MM.1S (cell line): Measurements from ENCODE around the gene RBM17.

Experiments
- DNase-seq: peaks from one replicate; pipeline ENCODE4 v3.0.0-alpha.2; 2015
- H2AFZ ChIP-seq: fragments of 300-600 bp; sonication (generic); 2 replicates; pipeline ENCODE4 v1.6.0; 2016; ENCODE audit warnings: antibody characterized with exemption, low read length
- H3F3A ChIP-seq: fragments of 300-600 bp; sonication (generic); 2 replicates; pipeline ENCODE4 v1.6.1; 2016; ENCODE audit warnings: mild to moderate bottlenecking, antibody characterized with exemption, low read length, moderate library complexity, mixed read lengths; ENCODE audit not compliant: insufficient read depth
- H3K27ac ChIP-seq: fragments of 300-600 bp; sonication (generic); 2 replicates; pipeline ENCODE4 v1.5.1; 2016; ENCODE audit warnings: mild to moderate bottlenecking, low read length
- H3K27me3 ChIP-seq: fragments of 300-600 bp; sonication (generic); replicated peaks from 2 replicates; pipeline ENCODE4 v1.6.0; 2016; ENCODE audit warnings: low read length; ENCODE audit not compliant: insufficient read depth
- H3K36me3 ChIP-seq: fragments of 300-600 bp; sonication (generic); replicated peaks from 2 replicates; pipeline ENCODE4 v1.6.1; 2016; ENCODE audit warnings: mild to moderate bottlenecking, low read length, mixed read lengths; ENCODE audit not compliant: insufficient read depth
- H3K4me1 ChIP-seq: fragments of 300-600 bp; sonication (generic); 2 replicates; pipeline ENCODE4 v1.6.1; 2016; ENCODE audit warnings: low read length, mixed read lengths
- H3K4me2 ChIP-seq: fragments of 300-600 bp; sonication (generic); 2 replicates; pipeline ENCODE4 v1.6.0; 2016; ENCODE audit warnings: low read depth, low read length
- H3K4me3 ChIP-seq: fragments of 300-600 bp; sonication (generic); 2 replicates; pipeline ENCODE4 v1.5.1; 2016; ENCODE audit warnings: low read length, mixed read lengths
- H3K79me2 ChIP-seq: fragments of 300-600 bp; sonication (generic); 2 replicates; pipeline ENCODE4 v1.6.1; 2016; ENCODE audit warnings: mixed run types, low read length, mixed read lengths
- H3K9ac ChIP-seq: fragments of 300-600 bp; sonication (generic); 2 replicates; pipeline ENCODE4 v1.6.1; 2016; ENCODE audit warnings: low read length, mixed read lengths
- H3K9me2 ChIP-seq: fragments of 300-600 bp; sonication (generic); replicated peaks from 2 replicates; pipeline ENCODE4 v1.6.1; 2016; ENCODE audit warnings: mild to moderate bottlenecking, low read length, mixed read lengths; ENCODE audit not compliant: insufficient read depth
- H3K9me3 ChIP-seq: fragments of 300-600 bp; sonication (generic); replicated peaks from 2 replicates; pipeline ENCODE4 v1.6.1; 2016; ENCODE audit warnings: mild to moderate bottlenecking, low read length, mixed read lengths; ENCODE audit not compliant: insufficient read depth
- H4K20me1 ChIP-seq: fragments of 300-600 bp; sonication (generic); 2 replicates; pipeline ENCODE4 v1.6.1; 2016; ENCODE audit warnings: mild to moderate bottlenecking, low read length, moderate library complexity, mixed read lengths; ENCODE audit not compliant: insufficient read depth
- CTCF ChIP-seq: fragments of 300-600 bp; sonication (generic); IDR thresholded peaks from 2 replicates; pipeline ENCODE4 v1.5.1; 2016; ENCODE audit warnings: antibody characterized with exemption, low read length, mixed read lengths
- EZH2 ChIP-seq: fragments of 300-600 bp; sonication (generic); optimal IDR thresholded peaks from 2 replicates; pipeline ENCODE3; 2017; ENCODE audit warnings: low read depth, mild to moderate bottlenecking, antibody characterized with exemption, low read length, mixed read lengths
- EZH2phosphoT487 ChIP-seq: fragments of 300-600 bp; sonication (generic); IDR thresholded peaks from 2 replicates; pipeline ENCODE4 v1.6.1; 2018; ENCODE audit warnings: antibody characterized with exemption, low read length

RBM17 gene

DNA sequence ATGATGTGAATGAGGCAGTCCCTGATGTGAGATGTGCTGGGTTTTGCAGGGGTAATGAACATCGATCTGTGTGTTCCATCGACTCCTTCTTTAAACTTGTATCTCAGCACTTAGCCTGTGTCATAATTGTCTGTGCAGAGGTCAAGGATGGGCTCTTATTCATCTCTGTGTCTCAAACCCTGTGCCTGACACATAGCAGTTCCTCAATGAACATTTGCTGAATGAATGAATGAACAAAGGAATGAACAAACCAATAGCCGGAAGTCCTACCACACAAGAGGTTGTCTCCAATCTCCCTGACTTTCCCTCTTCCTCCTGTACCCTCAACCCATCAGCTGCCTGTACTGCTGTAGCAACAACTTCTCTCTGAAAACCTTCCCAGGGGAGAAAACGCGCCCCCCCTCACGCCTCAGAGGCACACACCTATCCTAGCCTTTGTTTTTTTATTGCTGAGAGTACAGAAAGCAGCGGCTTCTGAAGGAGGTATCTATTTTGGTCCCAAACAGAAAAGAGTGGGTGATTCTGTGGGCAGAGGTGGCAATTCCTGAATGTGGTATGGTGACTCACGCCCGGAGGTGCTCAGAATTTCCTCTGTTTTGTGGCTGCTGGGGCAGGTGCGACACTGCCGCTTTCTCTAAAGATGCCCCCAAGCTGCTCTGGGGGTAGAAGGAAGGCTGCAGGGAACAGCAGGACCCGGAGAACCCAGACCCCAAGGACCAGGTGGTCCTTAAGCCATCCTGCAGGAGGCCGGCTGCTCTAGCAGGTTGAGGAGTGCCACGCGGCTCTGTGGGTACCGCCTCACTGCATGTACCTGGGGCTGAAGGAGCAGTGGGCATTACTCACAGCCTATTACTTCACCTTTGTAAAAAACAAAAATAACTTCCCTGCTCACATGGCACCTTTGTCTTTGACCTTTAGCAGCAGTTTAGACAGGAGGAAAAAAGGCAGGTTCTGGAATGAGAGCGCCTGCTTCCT lies 36.3 kb upstream of the RBM17 start:
- Histone ChIP-seq H3K9ac (no peak overlapping the region), H3K4me3 (peak overlapping the region; percentile 17), H4K20me1 (no peaks in the 10 kb centered on the region), H3K27me3 (peaks cover 73% of the 10 kb centered on the region), H2AFZ (no peak overlapping the region), H3K79me2 (no peaks in the 10 kb centered on the region), H3K27ac (no peak overlapping the region), H3K4me1 (peaks cover 28% of the 10 kb centered on the region), H3K9me2 (no peaks in the 10 kb centered on the region), H3K9me3 (no peaks in the 10 kb centered on the region), H3F3A (peaks cover 33% of the 10 kb centered on the region), H3K4me2 (peak overlapping the region; percentile 67), H3K36me3 (no peaks in the 10 kb centered on the region)
- TF ChIP-seq EZH2, result no peak
- no peak for TF ChIP-seq CTCF
- TF ChIP-seq EZH2phosphoT487, result no peak
- peak; percentile 80 for DNase-seq

DNA sequence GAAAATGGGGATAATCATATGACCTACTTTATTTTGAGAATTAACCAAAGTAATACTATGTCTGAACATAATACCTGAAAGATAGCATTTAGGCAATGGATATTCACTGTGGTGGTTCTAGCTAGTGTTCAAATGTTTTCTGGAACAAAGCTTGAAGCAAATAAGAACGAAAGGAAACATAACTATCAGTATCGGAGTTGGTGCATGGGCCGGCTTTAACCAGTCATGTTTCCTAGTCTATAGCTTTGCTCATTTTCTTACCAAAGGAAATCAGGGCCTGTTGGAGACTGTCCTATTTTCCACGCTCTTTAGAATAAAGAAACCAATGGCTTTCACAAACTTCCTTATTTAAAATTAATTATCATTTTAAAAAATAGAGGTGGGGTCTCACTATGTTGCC lies 35.5 kb upstream of the RBM17 start:
- no peak overlapping the region for H3K9ac ChIP-seq
- H3K4me2 ChIP-seq, result peak overlapping the region; percentile 67; the same call in 1 of the 2 replicates
- no peaks in the 10 kb centered on the region for H3K79me2 ChIP-seq
- H3K27me3 ChIP-seq, result peaks cover 72% of the 10 kb centered on the region
- H2AFZ ChIP-seq, result no peak overlapping the region
- no peak for TF ChIP-seq EZH2
- no peak for TF ChIP-seq EZH2phosphoT487
- TF ChIP-seq CTCF, result no peak
- peaks cover 28% of the 10 kb centered on the region for H3K4me1 ChIP-seq
- no peaks in the 10 kb centered on the region for H3K36me3 ChIP-seq
- H3K27ac ChIP-seq, result no peak overlapping the region
- H3K4me3 ChIP-seq, result no peak overlapping the region
- no peaks in the 10 kb centered on the region for H3K9me3 ChIP-seq
- no peaks in the 10 kb centered on the region for H4K20me1 ChIP-seq
- no peaks in the 10 kb centered on the region for H3K9me2 ChIP-seq
- peaks cover 33% of the 10 kb centered on the region for H3F3A ChIP-seq
- DNase-seq, result no peak

DNA sequence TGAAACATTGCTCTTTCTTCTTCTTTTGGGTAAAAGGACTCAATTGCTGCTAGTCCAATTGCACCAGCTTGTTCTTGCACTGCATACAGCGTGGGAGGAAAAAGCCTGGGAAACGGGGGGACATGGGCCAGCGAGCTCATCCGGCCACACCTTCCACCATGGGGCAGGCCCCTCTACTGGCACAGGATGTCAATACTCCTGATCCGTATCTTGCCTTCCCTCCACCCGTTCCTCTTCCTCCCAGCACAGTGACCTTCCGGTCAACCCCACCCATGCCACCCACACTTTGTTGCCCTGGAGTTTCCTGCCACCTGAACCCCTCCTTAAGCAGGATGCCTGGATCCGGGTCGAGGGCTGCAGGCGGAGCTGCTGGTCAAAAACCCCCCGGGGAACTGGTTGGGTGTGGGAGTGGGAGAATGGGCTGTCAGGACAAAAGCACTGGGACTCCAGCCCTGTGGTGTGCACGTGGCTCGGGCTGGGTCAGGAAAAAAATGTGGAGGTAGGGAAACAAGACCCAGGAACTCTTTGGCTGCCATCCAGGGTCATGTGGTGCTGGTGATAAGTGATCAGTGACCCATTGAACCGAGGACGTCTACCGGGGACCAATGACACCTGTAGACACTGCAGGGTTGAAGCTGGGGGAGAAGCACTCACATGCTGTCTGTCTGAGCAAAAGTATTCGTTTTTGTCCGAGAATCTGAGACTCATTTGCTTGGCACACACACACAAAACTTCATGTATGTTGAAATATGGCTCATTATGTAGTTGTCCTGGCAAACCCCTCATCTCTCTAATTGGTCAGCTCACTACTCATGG lies 34.8 kb upstream of the RBM17 start:
- H3K4me1 ChIP-seq, result peaks cover 28% of the 10 kb centered on the region
- no peaks in the 10 kb centered on the region for H3K9me3 ChIP-seq
- no peaks in the 10 kb centered on the region for H3K36me3 ChIP-seq
- H4K20me1 ChIP-seq, result no peaks in the 10 kb centered on the region
- H3K4me2 ChIP-seq, result no peak overlapping the region
- no peak overlapping the region for H3K4me3 ChIP-seq
- peaks cover 72% of the 10 kb centered on the region for H3K27me3 ChIP-seq
- TF ChIP-seq CTCF (no peak), EZH2phosphoT487 (no peak), EZH2 (no peak)
- H3K79me2 ChIP-seq, result no peaks in the 10 kb centered on the region
- no peak overlapping the region for H3K9ac ChIP-seq
- H2AFZ ChIP-seq, result no peak overlapping the region
- DNase-seq, result no peak
- no peak overlapping the region for H3K27ac ChIP-seq
- peaks cover 33% of the 10 kb centered on the region for H3F3A ChIP-seq
- H3K9me2 ChIP-seq, result no peaks in the 10 kb centered on the region
